GM23248 (cell line): ENCODE results near the gene STRIT1.

ENCODE experiments used
- EZH2 ChIP-seq: fragments of 200-600 bp; sonication (generic); IDR thresholded peaks from 2 replicates; pipeline ENCODE4 v1.6.1; 2018; ENCODE audit warnings: antibody characterized with exemption, mild to moderate bottlenecking; ENCODE audit not compliant: insufficient read depth, poor library complexity, severe bottlenecking
- EZH2phosphoT487 ChIP-seq: fragments of 200-600 bp; sonication (generic); IDR thresholded peaks from 2 replicates; pipeline ENCODE4 v1.6.1; 2018; ENCODE audit warnings: antibody characterized with exemption, moderate library complexity, mild to moderate bottlenecking, low read depth; ENCODE audit not compliant: insufficient read depth

DNA sequence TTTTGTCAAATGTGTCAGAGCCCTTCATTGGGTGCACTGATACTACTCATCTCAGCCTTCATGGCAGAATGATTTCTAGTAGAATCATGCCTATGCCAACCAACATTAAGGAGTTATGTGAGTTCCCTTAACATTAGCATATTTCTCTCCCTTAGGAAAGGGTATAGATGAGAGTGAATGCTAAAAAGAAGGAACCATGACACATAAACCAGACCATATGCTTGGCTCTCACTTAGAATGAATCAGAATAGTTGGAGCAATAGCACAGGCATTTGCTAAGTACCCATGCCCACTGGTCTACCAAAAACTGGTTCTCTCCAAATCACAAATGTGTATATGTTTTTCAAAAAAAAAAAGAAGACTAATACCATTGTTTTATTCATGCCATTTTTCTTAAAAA, 51.1 kb downstream of the STRIT1 start:
- TF ChIP-seq EZH2, result no peak
- TF ChIP-seq EZH2phosphoT487, result no peak
